Natural killer cell (primary cell): ENCODE measurements around the gene FILIP1L. TPM values are rescaled to one million over a fixed set of nuclear protein-coding genes. Genes with fewer than 3 reads are reported as not detected.

ENCODE experiments used
- ATAC-seq, 3 donors: fragments of 150-1000 bp in 2 of 3; fragments of 200-7000 bp in 1 of 3; cut with Tn5 transposase; 1 replicate in 1 of 3; 2 replicates in 2 of 3; pipeline ENCODE4 v1.10.0; 2021; ENCODE audit warnings: mild to moderate bottlenecking in 2 of 3, moderate library complexity in 2 of 3
- DNase-seq, 2 donors: peaks; one replicate each; pipeline versions ENCODE4 v3.0.0 to v3.0.0-alpha.2; 2013 to 2021; ENCODE audit warnings: mixed read lengths in 1 of 2
- H3K27ac ChIP-seq: one replicate; pipeline ENCODE4 v1.5.1; 2013; ENCODE audit warnings: mild to moderate bottlenecking, low read length
- H3K27me3 ChIP-seq: one replicate; pipeline ENCODE4 v1.6.1; 2013; ENCODE audit warnings: low read length; ENCODE audit not compliant: control insufficient read depth, insufficient read depth
- H3K36me3 ChIP-seq: one replicate; pipeline ENCODE4 v1.6.1; 2013; ENCODE audit warnings: low read length; ENCODE audit not compliant: control insufficient read depth, insufficient read depth
- H3K4me1 ChIP-seq: one replicate; pipeline ENCODE4 v1.6.1; 2013; ENCODE audit warnings: low read length; ENCODE audit not compliant: control insufficient read depth, insufficient read depth
- H3K4me3 ChIP-seq: one replicate; pipeline ENCODE4 v1.5.1; 2013; ENCODE audit warnings: low read length
- H3K9me3 ChIP-seq: one replicate; pipeline ENCODE4 v1.6.1; 2013; ENCODE audit warnings: low read length; ENCODE audit not compliant: control insufficient read depth, insufficient read depth
- H3K27ac Mint-ChIP-seq, 2 donors: one replicate each; pipeline ENCODE4 v1.8.0; 2022; ENCODE audit warnings: mild to moderate bottlenecking in 2 of 2, mixed read lengths in 2 of 2, moderate library complexity in 1 of 2
- H3K27me3 Mint-ChIP-seq, 2 donors: one replicate each; pipeline ENCODE4 v1.8.0; 2022; ENCODE audit warnings: low read depth in 2 of 2, mixed read lengths in 2 of 2
- H3K36me3 Mint-ChIP-seq: one replicate; pipeline ENCODE4 v1.8.0; 2022; ENCODE audit warnings: mixed read lengths
- H3K4me1 Mint-ChIP-seq, 2 donors: one replicate each; pipeline ENCODE4 v1.8.0; 2022; ENCODE audit warnings: mixed read lengths in 2 of 2
- H3K4me3 Mint-ChIP-seq: one replicate; pipeline ENCODE4 v1.8.0; 2022; ENCODE audit warnings: mild to moderate bottlenecking, moderate library complexity, mixed read lengths
- H3K9me3 Mint-ChIP-seq, 2 donors: one replicate each; pipeline ENCODE4 v1.8.0; 2022; ENCODE audit warnings: mixed read lengths in 2 of 2
- CTCF ChIP-seq: fragments of 200-600 bp; IDR thresholded peaks from one replicate; pipeline ENCODE4 v1.8.0; 2022; ENCODE audit warnings: antibody characterized with exemption
- WGBS: methylation state at CpG from one replicate; pipeline ENCODE4 v1.1.7; 2013; ENCODE audit warnings: missing lambda C conversion rate; ENCODE audit not compliant: insufficient coverage; 5-methylcytosine and 5-hydroxymethylcytosine counted together
- intact Hi-C: fragments of 100-400 bp; cut with micrococcal nuclease; formaldehyde crosslinking; loops from one replicate; pipeline ENCODE4 v1.14.2; 2022
- total RNA-seq, 4 donors: library from RNA; stranded (reverse); fragments of 120-200 nt in 1 of 4; gene quantifications; one replicate each; pipeline versions ENCODE4 v1.2.3 to v1.2.4, GENCODE V29; 2013 to 2022

Gene FILIP1L
- total RNA-seq, 3 donors from 2014 or later (not counting 1 experiment from before 2014, with no cell fraction given): 0.12 TPM; not detected in 2

- no peaks in the 10 kb centered on the region for H3K9me3 Mint-ChIP-seq
- intact Hi-C loops: no loop called here
- TF ChIP-seq CTCF: no peak
Measured at GRCh38 chr3:99865321-99865720, 249.0 kb downstream of the FILIP1L start.

GRCh38 chr3:99864289-99864688 is 250.0 kb downstream of the FILIP1L start:
- 98% methylated on average over 2 of the region's 2 CpGs for WGBS
- no peak overlapping the region for H3K27ac Mint-ChIP-seq
- H3K4me1 Mint-ChIP-seq: peaks cover 15 to 16% of the 10 kb centered on the region in 2 donors
- Histone ChIP-seq H3K4me3 (no peak overlapping the region), H3K36me3 (no peaks in the 10 kb centered on the region), H3K9me3 (no peaks in the 10 kb centered on the region), H3K27ac (no peak overlapping the region), H3K4me1 (no peaks in the 10 kb centered on the region), H3K27me3 (no peaks in the 10 kb centered on the region)
- H3K9me3 Mint-ChIP-seq: no peaks in the 10 kb centered on the region
- no peak overlapping the region for H3K4me3 Mint-ChIP-seq
- no peak for ATAC-seq
- no peak for TF ChIP-seq CTCF
- intact Hi-C loops: no loop called here
- H3K27me3 Mint-ChIP-seq: no peaks in the 10 kb centered on the region
- DNase-seq: no peak
- H3K36me3 Mint-ChIP-seq: no peaks in the 10 kb centered on the region

More at GRCh38 chr3:99865321-99865720, 249.0 kb downstream of the FILIP1L start:
- ATAC-seq: no peak
- Histone ChIP-seq H3K36me3 (no peaks in the 10 kb centered on the region), H3K9me3 (no peaks in the 10 kb centered on the region), H3K4me1 (no peaks in the 10 kb centered on the region), H3K4me3 (no peak overlapping the region), H3K27ac (no peak overlapping the region), H3K27me3 (no peaks in the 10 kb centered on the region)
- Mint-ChIP-seq H3K27ac (no peak overlapping the region), H3K27me3 (no peaks in the 10 kb centered on the region), H3K4me3 (no peak overlapping the region), H3K36me3 (no peaks in the 10 kb centered on the region), H3K4me1 (peaks cover 15 to 16% of the 10 kb centered on the region in 2 donors)
- no CpG with 5 or more reads among the region's 1 CpG for WGBS
- DNase-seq: no peak

GRCh38 chr3:99863588-99863987 is 250.7 kb downstream of the FILIP1L start:
- WGBS: 60% methylated on average over 1 of the region's 2 CpGs
- no peak overlapping the region for H3K27ac Mint-ChIP-seq
- no peaks in the 10 kb centered on the region for H3K4me1 ChIP-seq
- no peak overlapping the region for H3K4me3 Mint-ChIP-seq
- H3K36me3 Mint-ChIP-seq: no peaks in the 10 kb centered on the region
- no peak overlapping the region for H3K4me3 ChIP-seq
- H3K27me3 ChIP-seq: no peaks in the 10 kb centered on the region
- H3K36me3 ChIP-seq: no peaks in the 10 kb centered on the region
- no peak for TF ChIP-seq CTCF
- no peak overlapping the region for H3K27ac ChIP-seq
- intact Hi-C loops: no loop called here
- H3K9me3 ChIP-seq: no peaks in the 10 kb centered on the region
- no peak for ATAC-seq
- H3K27me3 Mint-ChIP-seq: no peaks in the 10 kb centered on the region
- no peak for DNase-seq
- peaks cover 15 to 16% of the 10 kb centered on the region in 2 donors for H3K4me1 Mint-ChIP-seq
- no peaks in the 10 kb centered on the region for H3K9me3 Mint-ChIP-seq

GRCh38 chr3:99863002-99863401 is 251.3 kb downstream of the FILIP1L start:
- H3K9me3 Mint-ChIP-seq: no peaks in the 10 kb centered on the region
- H3K4me1 ChIP-seq: no peaks in the 10 kb centered on the region

More at GRCh38 chr3:99863002-99863401, 251.3 kb downstream of the FILIP1L start:
- ATAC-seq (no peak), DNase-seq (no peak)
- peaks cover 15 to 16% of the 10 kb centered on the region in 2 donors for H3K4me1 Mint-ChIP-seq
- intact Hi-C loops: no loop called here
- no peak overlapping the region for H3K27ac Mint-ChIP-seq
- H3K4me3 Mint-ChIP-seq: no peak overlapping the region
- H3K27ac ChIP-seq: no peak overlapping the region
- 82% methylated on average over 6 of the region's 6 CpGs for WGBS
- no peak for TF ChIP-seq CTCF
- no peaks in the 10 kb centered on the region for H3K36me3 ChIP-seq
- H3K36me3 Mint-ChIP-seq: no peaks in the 10 kb centered on the region
- no peaks in the 10 kb centered on the region for H3K27me3 Mint-ChIP-seq
- H3K4me3 ChIP-seq: no peak overlapping the region
- H3K9me3 ChIP-seq: no peaks in the 10 kb centered on the region
- no peaks in the 10 kb centered on the region for H3K27me3 ChIP-seq
